Stimulated activated CD8-positive, alpha-beta memory T cell treated with anti-CD3 and anti-CD28 coated beads, Interleukin-2, amount 100 ng/mL, for 1 hour (primary cell): ENCODE measurements around the gene CBL.

Experiments
- DNase-seq, 2 donors: peaks; one replicate each; pipeline ENCODE4 v3.0.0-alpha.2; 2020; ENCODE audit warnings: low read depth in 2 of 2

CBL gene

GRCh38 chr11:119266517-119267255, 60.5 kb downstream of the CBL start:
- no peak for DNase-seq

GRCh38 chr11:119267645-119268044, 61.5 kb downstream of the CBL start:
- no peak for DNase-seq

- no peak for DNase-seq
Observed at GRCh38 chr11:119273721-119274120, 67.6 kb downstream of the CBL start.

- DNase-seq = no peak
Observed at GRCh38 chr11:119277660-119278059, 71.5 kb downstream of the CBL start.

GRCh38 chr11:119282495-119282894, 76.4 kb downstream of the CBL start:
- no peak for DNase-seq

GRCh38 chr11:119284344-119285157, 78.4 kb downstream of the CBL start:
- DNase-seq = no peak

GRCh38 chr11:119285431-119285830, 79.3 kb downstream of the CBL start:
- no peak for DNase-seq

- no peak for DNase-seq
Observed at GRCh38 chr11:119288219-119288618, 82.1 kb downstream of the CBL start.

- no peak for DNase-seq
Observed at GRCh38 chr11:119290894-119291497, 84.9 kb downstream of the CBL start.

- no peak for DNase-seq
Observed at GRCh38 chr11:119293461-119293860, 87.3 kb downstream of the CBL start.

GRCh38 chr11:119295178-119295577, 89.0 kb downstream of the CBL start:
- DNase-seq = no peak

GRCh38 chr11:119297938-119298337, 91.8 kb downstream of the CBL start:
- DNase-seq = no peak

GRCh38 chr11:119298726-119299125, 92.6 kb downstream of the CBL start:
- no peak for DNase-seq

GRCh38 chr11:119299416-119299815, 93.3 kb downstream of the CBL start:
- DNase-seq = no peak

GRCh38 chr11:119300198-119300964, 94.2 kb downstream of the CBL start:
- DNase-seq = no peak

- DNase-seq = no peak
Observed at GRCh38 chr11:119303227-119303718, 97.1 kb downstream of the CBL start.

GRCh38 chr11:119305556-119306372, 99.6 kb downstream of the CBL start:
- no peak for DNase-seq

GRCh38 chr11:119306373-119306890, 100.3 kb downstream of the CBL start:
- DNase-seq = no peak

GRCh38 chr11:119307219-119307618, 101.1 kb downstream of the CBL start:
- DNase-seq = no peak

GRCh38 chr11:119307974-119308373, 101.8 kb downstream of the CBL start:
- DNase-seq = no peak

- no peak for DNase-seq
Observed at GRCh38 chr11:119309411-119309810, 103.3 kb downstream of the CBL start.
